ENCODE data around the gene SPATS2L. TPM values are rescaled to one million over a fixed set of nuclear protein-coding genes. Genes with fewer than 3 reads are reported as not detected.

SPATS2L gene
- total RNA-seq, 1 donor, result 117 TPM

- no peak for TF ChIP-seq CTCF (IDR thresholded peaks at IDR 0.05; ENCODE audit: insufficient read depth, low read length)
- no peak for DNase-seq (ENCODE audit: low read depth)
- no peak overlapping the region for H3K4me3 ChIP-seq (ENCODE audit: low read depth, low read length)
These were observed 99.9 kb downstream of the SPATS2L start for GRCh38 chr2:200406379-200406778.

GRCh38 chr2:200408428-200409316 lies 102.2 kb downstream of the SPATS2L start:
- no peak overlapping the region for H3K4me3 ChIP-seq (ENCODE audit: low read depth, low read length)
- peak; percentile 64 for DNase-seq (ENCODE audit: low read depth)
- TF ChIP-seq CTCF (IDR thresholded peaks at IDR 0.05; ENCODE audit: insufficient read depth, low read length), result no peak

- DNase-seq (ENCODE audit: low read depth), result no peak
- H3K4me3 ChIP-seq (ENCODE audit: low read depth, low read length), result no peak overlapping the region
- no peak for TF ChIP-seq CTCF (IDR thresholded peaks at IDR 0.05; ENCODE audit: insufficient read depth, low read length)
These were observed 105.3 kb downstream of the SPATS2L start for GRCh38 chr2:200411831-200412230.

DNA sequence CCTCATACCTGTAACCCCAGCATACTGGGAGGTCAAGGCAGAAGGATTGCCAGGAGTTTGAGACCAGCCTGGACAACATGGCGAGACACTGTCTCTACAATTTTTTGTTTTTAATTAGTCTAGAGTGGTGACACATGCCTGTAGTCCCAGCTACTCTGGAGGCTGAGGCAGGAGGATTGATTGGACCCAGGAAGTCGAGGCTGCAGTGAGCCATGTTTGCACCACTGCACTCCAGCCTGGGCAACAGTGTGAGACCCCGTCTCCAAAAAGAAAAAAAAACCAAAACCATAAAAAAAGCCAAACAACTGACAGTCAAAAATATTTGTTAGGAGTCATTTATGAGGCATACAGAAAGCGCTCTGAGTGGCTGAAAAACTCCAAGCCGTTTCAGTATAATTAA lies 107.9 kb downstream of the SPATS2L start:
- no peak for TF ChIP-seq CTCF (IDR thresholded peaks at IDR 0.05; ENCODE audit: insufficient read depth, low read length)
- no peak overlapping the region for H3K4me3 ChIP-seq (ENCODE audit: low read depth, low read length)
- DNase-seq (ENCODE audit: low read depth), result no peak

DNA sequence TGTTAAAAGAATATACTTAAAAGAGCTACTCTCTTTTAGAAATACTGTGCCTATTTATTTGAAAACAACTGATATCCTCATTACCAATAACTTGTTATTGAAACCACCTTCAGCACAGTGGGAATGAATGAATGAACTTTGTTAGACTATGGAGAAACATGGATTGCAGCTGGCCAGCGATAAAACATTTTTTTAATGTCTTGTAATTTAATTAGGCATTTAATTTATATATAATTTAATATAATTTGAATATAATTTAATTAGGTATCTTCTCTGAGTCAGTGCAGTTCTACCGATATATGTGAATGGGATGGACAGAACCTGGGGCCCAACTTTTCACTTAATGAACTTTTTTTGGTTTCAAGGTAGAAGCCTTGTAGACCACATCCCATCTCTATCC lies 109.0 kb downstream of the SPATS2L start:
- no peak for TF ChIP-seq CTCF (IDR thresholded peaks at IDR 0.05; ENCODE audit: insufficient read depth, low read length)
- no peak overlapping the region for H3K4me3 ChIP-seq (ENCODE audit: low read depth, low read length)
- no peak for DNase-seq (ENCODE audit: low read depth)

GRCh38 chr2:200416878-200417277 lies 110.4 kb downstream of the SPATS2L start:
- TF ChIP-seq CTCF (IDR thresholded peaks at IDR 0.05; ENCODE audit: insufficient read depth, low read length), result no peak

More at GRCh38 chr2:200416878-200417277, 110.4 kb downstream of the SPATS2L start:
- H3K4me3 ChIP-seq (ENCODE audit: low read depth, low read length), result no peak overlapping the region
- DNase-seq (ENCODE audit: low read depth), result no peak
